HG02943 (cell line): ENCODE results near the gene KRTAP2-2.
"Not testable (repeated sequence)": the region's sequence is repeated elsewhere in the genome, so short reads cannot be mapped to it uniquely, and the experiment has no call there.

ENCODE experiments used
- ATAC-seq: cut with Tn5 transposase; IDR thresholded peaks from one replicate; pipeline ENCODE4 v1.9.1; 2021; ENCODE audit warnings: mild to moderate bottlenecking, low read depth, moderate library complexity; ENCODE audit not compliant: unreplicated experiment

KRTAP2-2 gene

GRCh38 chr17:41065016-41065689 is 10.1 kb upstream of the KRTAP2-2 start:
- not testable (repeated sequence) for ATAC-seq

DNA sequence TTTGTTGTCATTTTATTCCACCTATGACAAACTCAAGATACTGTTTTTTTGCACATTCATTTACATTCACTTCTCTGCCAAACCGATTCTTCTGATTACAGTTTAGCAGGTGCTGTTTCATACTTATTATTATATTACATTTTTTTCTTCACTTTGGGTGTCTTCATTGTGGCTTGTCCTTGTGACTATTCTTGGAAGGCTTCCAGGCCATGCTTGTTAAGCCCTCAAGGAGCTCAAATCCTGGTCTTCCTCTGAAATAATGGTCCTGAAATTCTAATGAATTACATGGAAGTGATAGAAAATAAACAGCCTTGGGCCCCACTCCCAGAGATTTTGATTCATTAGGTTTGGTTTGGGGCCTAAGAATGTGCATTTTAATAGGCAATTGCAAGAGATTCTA is 9.3 kb upstream of the KRTAP2-2 start:
- no peak for ATAC-seq

GRCh38 chr17:41063449-41063848 is 8.4 kb upstream of the KRTAP2-2 start:
- ATAC-seq, result no peak

- ATAC-seq, result no peak
Measured at GRCh38 chr17:41061964-41062363, 6.9 kb upstream of the KRTAP2-2 start.

- no peak for ATAC-seq
Measured at GRCh38 chr17:41060052-41060604, 5.1 kb upstream of the KRTAP2-2 start, which contains the start of gene KRTAP2-3. Gene KRTAP2-3, minus strand, starts transcription at chr17:41060114. Its CDS starts 64 bp downstream, at chr17:41060050.

- ATAC-seq, result not testable (repeated sequence)
Measured at GRCh38 chr17:41059276-41060051, 4.4 kb upstream of the KRTAP2-2 start.

DNA sequence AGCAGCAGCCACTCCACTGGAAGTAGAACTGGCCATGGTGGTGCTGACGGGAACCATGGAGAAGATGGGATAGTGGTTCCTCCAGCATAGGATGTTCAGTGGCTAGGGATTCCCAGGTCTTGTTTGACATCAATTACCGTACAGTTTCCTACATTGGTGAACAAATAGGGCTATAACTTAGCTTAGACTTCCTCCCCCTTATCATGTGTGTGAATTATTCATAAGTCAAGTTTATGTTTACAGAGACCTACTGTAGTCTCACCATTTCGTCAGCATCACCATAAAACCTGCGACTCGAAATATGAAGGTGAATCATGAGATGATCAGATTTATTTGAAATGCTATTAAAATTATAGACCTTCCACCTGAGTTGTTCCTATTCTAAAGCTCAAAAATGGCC is 3.7 kb upstream of the KRTAP2-2 start:
- no peak for ATAC-seq

DNA sequence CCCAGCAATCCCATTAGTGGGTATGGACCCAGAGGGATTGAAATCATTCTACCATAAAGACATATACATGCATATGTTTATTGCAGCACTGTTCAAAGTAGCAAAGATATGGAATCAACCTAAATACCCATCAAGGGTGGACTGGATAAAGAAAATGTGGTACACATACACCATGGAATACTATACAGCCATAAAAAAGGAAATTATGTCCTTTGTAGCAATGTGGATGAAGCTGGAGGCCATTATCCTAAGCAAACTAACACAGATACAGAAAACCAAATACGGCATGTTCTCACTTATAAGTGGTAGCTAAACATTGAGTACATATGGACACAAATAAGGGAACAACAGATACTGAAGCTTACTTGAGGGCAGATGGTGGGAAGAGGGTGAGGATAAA is 2.5 kb upstream of the KRTAP2-2 start:
- ATAC-seq, result no peak

- not testable (repeated sequence) for ATAC-seq
Measured at GRCh38 chr17:41054556-41054955, 474 bp downstream of the KRTAP2-2 start.

DNA sequence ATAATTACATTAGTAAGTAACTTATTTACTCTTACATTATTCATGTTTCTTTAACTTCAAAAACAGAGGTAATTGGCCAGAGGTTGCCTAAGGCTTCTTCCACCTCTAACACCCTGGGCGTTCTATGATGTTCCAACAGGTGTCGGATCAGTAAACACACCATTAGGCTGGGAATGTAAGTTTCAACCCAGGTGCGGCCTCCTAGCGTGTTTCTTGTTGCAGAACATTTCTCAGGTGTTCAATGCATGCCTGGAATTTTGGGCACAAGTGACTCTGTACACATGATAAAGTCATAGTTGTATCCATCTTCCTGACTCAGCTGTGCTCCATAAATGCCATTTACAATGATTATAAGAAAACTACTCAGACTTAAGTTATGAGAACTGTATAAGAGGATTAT is 1.0 kb downstream of the KRTAP2-2 start:
- ATAC-seq, result no peak

DNA sequence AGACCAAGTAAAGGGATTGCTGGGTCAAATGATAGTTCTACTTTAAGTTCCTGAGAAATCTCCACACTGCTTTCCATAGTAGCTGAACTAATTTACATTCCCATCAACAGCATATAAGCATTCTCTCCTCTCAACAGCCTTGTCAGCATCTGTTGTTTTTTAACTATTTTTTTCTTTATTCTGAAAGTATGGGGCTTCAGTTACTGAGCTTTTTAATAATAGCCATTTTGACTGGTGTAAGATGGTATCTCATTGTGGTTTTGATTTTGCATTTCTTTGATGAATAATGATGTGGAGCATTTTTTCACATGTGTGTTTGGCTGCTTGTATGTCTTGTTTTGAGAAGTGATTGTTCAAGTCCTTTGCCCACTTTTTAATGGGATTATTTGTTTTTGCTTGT is 2.5 kb downstream of the KRTAP2-2 start:
- no peak for ATAC-seq

DNA sequence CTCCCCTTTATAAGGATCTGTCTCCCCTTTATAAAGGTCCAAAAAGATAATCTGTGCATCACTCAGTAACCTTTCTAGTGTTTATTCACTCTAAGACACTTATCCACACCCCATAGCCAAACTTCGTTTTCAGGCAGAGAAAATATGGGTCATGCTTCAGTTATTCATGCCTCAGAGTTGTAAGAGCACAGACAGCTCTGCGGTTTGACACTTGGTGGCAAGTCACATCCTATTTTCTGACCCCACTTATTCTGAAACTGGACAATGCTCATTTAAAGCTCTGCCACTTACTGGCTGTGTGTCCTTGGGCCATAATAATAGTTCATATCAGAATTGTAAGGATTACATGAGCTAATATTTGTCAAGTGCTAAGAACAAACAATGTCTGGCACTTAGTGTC is 5.9 kb downstream of the KRTAP2-2 start:
- ATAC-seq, result no peak

DNA sequence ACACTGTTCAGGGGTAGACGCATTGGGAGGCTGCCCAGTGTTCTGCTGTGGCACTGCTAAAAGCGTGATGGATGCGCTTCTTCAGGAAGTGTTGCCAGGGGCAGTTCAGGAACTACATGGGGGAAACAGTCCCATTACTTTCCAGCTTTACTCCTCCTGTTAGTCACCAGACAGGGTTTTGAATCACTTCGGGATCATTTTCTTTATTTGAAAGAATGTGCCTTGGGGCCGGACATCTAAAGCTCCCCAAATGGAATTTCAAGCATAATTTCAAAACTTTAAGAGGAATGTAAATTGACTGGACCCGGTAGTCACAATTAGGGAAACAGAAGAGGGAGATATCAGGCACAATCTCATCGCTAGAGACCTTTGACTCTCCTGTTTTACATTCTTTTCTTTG is 6.6 kb downstream of the KRTAP2-2 start:
- ATAC-seq, result no peak

- not testable (repeated sequence) for ATAC-seq
Measured at GRCh38 chr17:41046735-41047465, 8.1 kb downstream of the KRTAP2-2 start, which contains the start of gene KRTAP2-1. Gene KRTAP2-1, minus strand, starts transcription at chr17:41047316. Its CDS starts 49 bp downstream, at chr17:41047267.

DNA sequence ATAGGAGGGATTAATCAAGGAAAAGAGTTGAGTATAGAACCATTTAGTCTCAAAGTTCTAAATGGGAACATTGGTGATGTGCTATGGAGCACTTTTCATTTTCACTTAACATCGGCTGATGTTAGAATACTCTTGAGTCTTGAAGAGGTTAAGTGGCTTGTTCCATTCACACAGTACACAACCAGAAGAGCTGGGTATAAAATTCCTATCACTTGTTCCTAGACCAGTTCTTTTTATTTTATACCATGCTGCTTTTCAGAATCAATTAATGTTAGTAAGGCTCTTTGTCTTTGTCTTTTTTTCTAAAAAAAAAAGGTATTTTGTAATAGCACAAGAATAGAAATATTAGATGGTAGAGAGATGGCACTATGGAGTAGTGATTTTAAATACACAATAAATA is 12.1 kb downstream of the KRTAP2-2 start:
- ATAC-seq, result no peak

GRCh38 chr17:41040783-41041571 is 14.1 kb downstream of the KRTAP2-2 start, which contains the start of gene KRTAP1-1:
Gene KRTAP1-1, minus strand, starts transcription at chr17:41041450. Its CDS starts 53 bp downstream, at chr17:41041397.
- not testable (repeated sequence) for ATAC-seq

- ATAC-seq, result no peak
Measured at GRCh38 chr17:41037853-41038350, 17.1 kb downstream of the KRTAP2-2 start.

DNA sequence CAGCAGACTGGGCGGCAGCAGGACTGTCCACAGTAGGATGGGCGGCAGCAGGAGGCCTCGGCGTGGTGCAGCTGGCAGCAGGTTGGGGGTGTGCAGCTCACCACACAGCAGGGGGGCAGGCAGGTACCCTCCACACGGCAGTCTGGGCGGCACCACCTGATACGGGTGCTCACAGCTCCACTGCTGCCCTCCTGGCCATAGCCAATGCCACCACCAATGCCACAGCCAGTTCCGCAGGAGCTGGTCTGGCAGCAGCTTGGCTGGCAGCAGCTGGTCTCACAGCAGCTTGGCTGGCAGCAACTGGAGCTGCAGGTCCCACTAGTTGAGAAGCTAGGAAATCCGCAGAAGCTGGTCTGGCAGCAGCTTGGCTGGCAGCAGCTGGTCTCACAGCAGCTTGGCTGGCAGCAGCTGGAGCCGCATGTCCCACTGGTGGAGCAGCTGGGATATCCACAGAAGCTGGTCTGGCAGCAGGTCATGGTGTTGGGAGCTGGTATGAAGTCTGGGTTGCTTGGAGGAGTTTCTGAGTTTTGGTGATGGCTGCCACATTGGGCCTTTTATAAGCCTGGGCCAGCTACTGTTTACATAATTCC is 20.6 kb downstream of the KRTAP2-2 start, which contains the start of gene KRTAP1-3:
Gene KRTAP1-3 (minus strand): TSS at position 529 of the 590 bp plus-strand sequence. CDS start 53 bp downstream, at position 476.
- not testable (repeated sequence) for ATAC-seq

DNA sequence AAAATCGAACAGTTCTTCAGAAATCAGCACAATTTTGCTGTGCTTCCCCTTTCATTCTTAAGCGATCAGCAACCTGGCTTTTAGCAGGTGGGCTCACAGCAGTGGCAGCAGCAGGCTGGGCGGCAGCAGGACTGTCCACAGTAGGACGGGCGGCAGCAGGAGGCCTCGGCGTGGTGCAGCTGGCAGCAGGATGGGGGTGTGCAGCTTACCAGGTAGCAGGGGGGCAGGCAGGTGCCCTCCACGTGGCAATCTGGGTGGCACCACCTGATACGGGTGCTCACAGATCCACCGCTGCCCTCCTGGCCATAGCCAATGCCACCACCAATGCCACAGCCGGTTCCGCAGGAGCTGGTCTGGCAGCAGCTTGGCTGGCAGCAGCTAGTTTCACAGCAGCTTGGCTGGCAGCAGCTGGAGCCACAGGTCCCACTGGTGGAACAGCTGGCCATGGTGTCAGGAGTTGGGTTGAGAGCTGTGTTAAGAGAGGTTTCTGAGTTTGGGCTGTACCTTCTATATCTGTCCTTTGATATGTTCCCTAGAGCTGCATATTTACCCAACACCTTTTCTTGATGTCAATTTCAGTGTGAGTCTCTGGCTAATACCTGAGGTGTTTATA is 25.3 kb downstream of the KRTAP2-2 start, which contains the start of gene KRTAP1-4:
Gene KRTAP1-4 (minus strand): TSS at position 563 of the 613 bp plus-strand sequence. CDS start 117 bp downstream, at position 446.
- no peak for ATAC-seq
